Panc1 (cell line): Measurements from ENCODE around the gene CYB5R3.

ENCODE experiments used
- POLR2AphosphoS5 ChIP-seq: IDR thresholded peaks from 2 replicates; pipeline ENCODE4 v1.6.1; 2012; ENCODE audit warnings: mild to moderate bottlenecking, low read depth, low read length, moderate library complexity
- REST ChIP-seq, 2 experiments: IDR thresholded peaks; 2 replicates each; pipeline ENCODE4 v1.6.1; 2011 to 2012; ENCODE audit warnings: low read depth in 2 of 2, control low read depth in 1 of 2, low read length in 1 of 2, mild to moderate bottlenecking in 1 of 2, moderate library complexity in 1 of 2; ENCODE audit not compliant: insufficient read depth in 1 of 2
- SIN3A ChIP-seq: IDR thresholded peaks from 2 replicates; pipeline ENCODE4 v1.6.1; 2012; ENCODE audit warnings: low read depth, mild to moderate bottlenecking, low read length, moderate library complexity, borderline replicate concordance; ENCODE audit not compliant: insufficient read depth
- TCF7L2 ChIP-seq: IDR thresholded peaks from 2 replicates; pipeline ENCODE4 v1.6.1; 2011; ENCODE audit warnings: mild to moderate bottlenecking, low read depth, low read length, inconsistent platforms
- TF ChIP-seq, protein P1 (sequence below): fragments of 450-650 bp; IDR thresholded peaks from 2 replicates; pipeline ENCODE4 v1.5.1; 2017; ENCODE audit warnings: mild to moderate bottlenecking

GRCh38 chr22:42639541-42640241 is 9.5 kb downstream of the CYB5R3 start:
- TF ChIP-seq, protein P1, sequence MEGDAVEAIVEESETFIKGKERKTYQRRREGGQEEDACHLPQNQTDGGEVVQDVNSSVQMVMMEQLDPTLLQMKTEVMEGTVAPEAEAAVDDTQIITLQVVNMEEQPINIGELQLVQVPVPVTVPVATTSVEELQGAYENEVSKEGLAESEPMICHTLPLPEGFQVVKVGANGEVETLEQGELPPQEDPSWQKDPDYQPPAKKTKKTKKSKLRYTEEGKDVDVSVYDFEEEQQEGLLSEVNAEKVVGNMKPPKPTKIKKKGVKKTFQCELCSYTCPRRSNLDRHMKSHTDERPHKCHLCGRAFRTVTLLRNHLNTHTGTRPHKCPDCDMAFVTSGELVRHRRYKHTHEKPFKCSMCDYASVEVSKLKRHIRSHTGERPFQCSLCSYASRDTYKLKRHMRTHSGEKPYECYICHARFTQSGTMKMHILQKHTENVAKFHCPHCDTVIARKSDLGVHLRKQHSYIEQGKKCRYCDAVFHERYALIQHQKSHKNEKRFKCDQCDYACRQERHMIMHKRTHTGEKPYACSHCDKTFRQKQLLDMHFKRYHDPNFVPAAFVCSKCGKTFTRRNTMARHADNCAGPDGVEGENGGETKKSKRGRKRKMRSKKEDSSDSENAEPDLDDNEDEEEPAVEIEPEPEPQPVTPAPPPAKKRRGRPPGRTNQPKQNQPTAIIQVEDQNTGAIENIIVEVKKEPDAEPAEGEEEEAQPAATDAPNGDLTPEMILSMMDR = no peak
- TF ChIP-seq REST (IDR thresholded peaks at IDR 0.05; ENCODE audit: insufficient read depth in 1 of 2, low read depth in 2 of 2, low read length in 1 of 2) (no peak), SIN3A (no peak), POLR2AphosphoS5 (no peak), TCF7L2 (no peak)
